ENCODE data around the gene SORCS1.

Gene SORCS1

DNA sequence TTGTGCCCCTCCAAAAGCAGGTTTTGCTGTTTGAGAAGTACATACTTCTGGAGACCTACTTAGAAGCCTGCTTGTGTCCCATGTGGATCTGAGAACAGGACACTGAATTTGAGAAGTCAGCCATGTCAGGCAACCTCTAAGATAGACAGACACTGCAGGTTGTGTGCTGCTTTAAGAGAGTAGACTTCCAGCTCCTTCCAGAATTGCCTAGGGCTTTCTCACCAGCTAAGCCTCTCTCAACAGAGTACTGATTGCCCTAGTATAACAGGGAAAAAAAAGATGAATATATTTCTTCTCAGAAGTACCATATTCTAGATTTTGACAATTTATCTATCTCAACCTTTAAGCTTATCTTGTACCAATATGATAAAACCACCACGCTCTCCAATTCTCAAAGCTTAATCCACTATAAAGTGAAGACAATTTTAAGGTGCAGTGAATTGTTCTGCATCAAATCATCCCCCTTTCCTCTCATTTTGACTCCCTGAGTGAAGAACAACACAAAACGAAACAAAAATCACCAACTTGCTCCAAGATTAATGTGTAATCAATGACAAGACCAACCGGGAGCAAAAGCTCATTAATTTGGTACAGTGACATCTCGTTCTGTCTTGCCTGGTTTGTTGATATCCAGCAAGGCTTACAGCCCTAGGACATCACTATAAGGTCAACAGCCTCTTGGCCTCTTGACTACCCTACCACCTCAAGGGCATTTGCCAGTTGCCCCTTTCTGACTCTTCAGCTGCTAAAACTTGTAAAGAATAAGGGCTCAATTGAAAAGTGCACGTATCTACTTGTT, 214.6 kb downstream of the SORCS1 start:
- no peak for TF ChIP-seq ELF4 (IDR thresholded peaks at IDR 0.05)
- TF ChIP-seq SUZ12 (IDR thresholded peaks at IDR 0.05) = no peak
- no peak for TF ChIP-seq ZNF384 (IDR thresholded peaks at IDR 0.05)
- TF ChIP-seq BHLHE40 (IDR thresholded peaks at IDR 0.05; ENCODE audit: borderline replicate concordance) = no peak
- TF ChIP-seq, protein P1, sequence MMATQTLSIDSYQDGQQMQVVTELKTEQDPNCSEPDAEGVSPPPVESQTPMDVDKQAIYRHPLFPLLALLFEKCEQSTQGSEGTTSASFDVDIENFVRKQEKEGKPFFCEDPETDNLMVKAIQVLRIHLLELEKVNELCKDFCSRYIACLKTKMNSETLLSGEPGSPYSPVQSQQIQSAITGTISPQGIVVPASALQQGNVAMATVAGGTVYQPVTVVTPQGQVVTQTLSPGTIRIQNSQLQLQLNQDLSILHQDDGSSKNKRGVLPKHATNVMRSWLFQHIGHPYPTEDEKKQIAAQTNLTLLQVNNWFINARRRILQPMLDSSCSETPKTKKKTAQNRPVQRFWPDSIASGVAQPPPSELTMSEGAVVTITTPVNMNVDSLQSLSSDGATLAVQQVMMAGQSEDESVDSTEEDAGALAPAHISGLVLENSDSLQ (IDR thresholded peaks at IDR 0.05) = no peak
- no peak for TF ChIP-seq HDGF (IDR thresholded peaks at IDR 0.05; ENCODE audit: borderline replicate concordance)
- TF ChIP-seq ARNT (IDR thresholded peaks at IDR 0.05) = no peak
- TF ChIP-seq FOXA1 (IDR thresholded peaks at IDR 0.05) = no peak
- no peak for TF ChIP-seq NFRKB (IDR thresholded peaks at IDR 0.05)
- no peak for TF ChIP-seq FOXM1 (IDR thresholded peaks at IDR 0.05; ENCODE audit: borderline replicate concordance)
- no peak for TF ChIP-seq FOXK2 (IDR thresholded peaks at IDR 0.05)
- TF ChIP-seq LEF1 (IDR thresholded peaks at IDR 0.05; ENCODE audit: borderline replicate concordance) = no peak
- no peak for DNase-seq (ENCODE audit: extremely low spot score)
- ChIA-PET POLR2A (no interaction called here), CTCF (interaction anchor here (0.5 kb wide), 1 partner anchor 795 kb away, joined by 3 read pairs; no protein-coding TSS in a partner anchor)

DNA sequence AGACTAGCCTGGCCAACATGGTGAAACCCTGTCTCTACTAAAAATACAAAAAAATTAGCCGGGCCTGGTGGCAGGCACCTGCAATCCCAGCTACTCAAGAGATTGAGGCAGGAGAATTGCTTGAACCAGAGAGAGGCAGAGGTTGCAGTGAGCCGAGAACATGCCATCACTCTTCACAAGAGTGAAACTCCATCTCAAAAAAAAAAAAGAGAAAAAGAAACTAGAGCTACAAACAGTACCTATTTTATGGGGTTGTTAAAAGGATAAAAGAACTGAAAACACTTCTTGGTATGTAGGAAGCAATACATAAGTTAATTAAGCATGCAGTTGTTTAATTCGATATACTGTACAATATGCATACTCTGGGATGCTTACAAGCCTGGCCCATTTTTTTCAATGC, 216.9 kb downstream of the SORCS1 start:
- TF ChIP-seq BHLHE40 (IDR thresholded peaks at IDR 0.05; ENCODE audit: borderline replicate concordance) (no peak), ELF4 (IDR thresholded peaks at IDR 0.05) (no peak), ARNT (IDR thresholded peaks at IDR 0.05) (no peak), FOXM1 (IDR thresholded peaks at IDR 0.05; ENCODE audit: borderline replicate concordance) (no peak), L3MBTL2 (conservative IDR thresholded peaks at IDR 0.05) (no peak), TARDBP (IDR thresholded peaks at IDR 0.05) (no peak), SUZ12 (IDR thresholded peaks at IDR 0.05) (no peak), LEF1 (IDR thresholded peaks at IDR 0.05; ENCODE audit: borderline replicate concordance) (no peak), FOXK2 (IDR thresholded peaks at IDR 0.05) (no peak), HDGF (IDR thresholded peaks at IDR 0.05; ENCODE audit: borderline replicate concordance) (no peak), CTBP1 (IDR thresholded peaks at IDR 0.05; ENCODE audit: borderline replicate concordance) (no peak), ZNF384 (IDR thresholded peaks at IDR 0.05) (no peak), NFRKB (IDR thresholded peaks at IDR 0.05) (no peak), SP1 (IDR thresholded peaks at IDR 0.05) (no peak), FOXA1 (IDR thresholded peaks at IDR 0.05) (no peak)
- TF ChIP-seq, protein P1 (IDR thresholded peaks at IDR 0.05) = no peak
- no peak for DNase-seq (ENCODE audit: extremely low spot score)
- CTCF ChIA-PET = no interaction called here
- POLR2A ChIA-PET = no interaction called here

DNA sequence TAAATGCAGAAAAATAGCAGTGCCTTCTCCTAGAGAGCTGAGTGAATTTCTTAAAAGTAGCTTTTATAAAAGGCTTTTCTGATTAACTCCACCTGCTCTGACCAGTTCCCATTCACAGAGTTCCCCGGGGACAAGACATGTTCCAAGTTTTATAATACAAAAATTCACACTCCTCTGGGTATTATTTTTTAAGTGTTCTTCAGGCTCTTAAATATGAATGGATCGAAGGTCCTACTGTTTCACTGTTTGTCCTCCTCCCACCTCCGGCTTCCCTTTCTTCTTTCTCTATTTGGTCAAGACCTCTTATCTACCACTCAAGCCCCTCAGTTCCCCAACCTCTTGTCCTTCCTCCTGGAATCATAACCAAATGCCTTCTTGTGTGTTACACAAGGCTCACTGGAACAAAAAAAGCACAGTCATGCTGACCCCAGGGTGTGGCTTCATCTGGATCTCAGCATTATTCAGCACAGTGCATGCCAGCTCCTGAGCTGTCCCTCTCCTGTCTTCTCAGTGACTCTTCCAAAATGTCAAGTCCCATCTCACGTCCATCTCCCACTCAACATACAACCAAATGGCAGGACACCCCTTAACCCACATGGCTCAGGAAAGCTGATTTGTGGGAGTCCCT, 222.4 kb downstream of the SORCS1 start:
- DNase-seq (ENCODE audit: extremely low spot score) = no peak
- POLR2A ChIA-PET = no interaction called here
- CTCF ChIA-PET = no interaction called here
- TF ChIP-seq ZNF384 (IDR thresholded peaks at IDR 0.05) (no peak), FOXM1 (IDR thresholded peaks at IDR 0.05; ENCODE audit: borderline replicate concordance) (no peak), BHLHE40 (IDR thresholded peaks at IDR 0.05; ENCODE audit: borderline replicate concordance) (no peak), LEF1 (IDR thresholded peaks at IDR 0.05; ENCODE audit: borderline replicate concordance) (no peak), CTBP1 (IDR thresholded peaks at IDR 0.05; ENCODE audit: borderline replicate concordance) (no peak), TARDBP (IDR thresholded peaks at IDR 0.05) (no peak), L3MBTL2 (conservative IDR thresholded peaks at IDR 0.05) (no peak), SP1 (IDR thresholded peaks at IDR 0.05) (no peak), ELF4 (IDR thresholded peaks at IDR 0.05) (no peak), FOXA1 (IDR thresholded peaks at IDR 0.05) (no peak), SUZ12 (IDR thresholded peaks at IDR 0.05) (no peak), HDGF (IDR thresholded peaks at IDR 0.05; ENCODE audit: borderline replicate concordance) (no peak), FOXK2 (IDR thresholded peaks at IDR 0.05) (no peak)
- TF ChIP-seq, protein P1 (IDR thresholded peaks at IDR 0.05) = no peak

DNA sequence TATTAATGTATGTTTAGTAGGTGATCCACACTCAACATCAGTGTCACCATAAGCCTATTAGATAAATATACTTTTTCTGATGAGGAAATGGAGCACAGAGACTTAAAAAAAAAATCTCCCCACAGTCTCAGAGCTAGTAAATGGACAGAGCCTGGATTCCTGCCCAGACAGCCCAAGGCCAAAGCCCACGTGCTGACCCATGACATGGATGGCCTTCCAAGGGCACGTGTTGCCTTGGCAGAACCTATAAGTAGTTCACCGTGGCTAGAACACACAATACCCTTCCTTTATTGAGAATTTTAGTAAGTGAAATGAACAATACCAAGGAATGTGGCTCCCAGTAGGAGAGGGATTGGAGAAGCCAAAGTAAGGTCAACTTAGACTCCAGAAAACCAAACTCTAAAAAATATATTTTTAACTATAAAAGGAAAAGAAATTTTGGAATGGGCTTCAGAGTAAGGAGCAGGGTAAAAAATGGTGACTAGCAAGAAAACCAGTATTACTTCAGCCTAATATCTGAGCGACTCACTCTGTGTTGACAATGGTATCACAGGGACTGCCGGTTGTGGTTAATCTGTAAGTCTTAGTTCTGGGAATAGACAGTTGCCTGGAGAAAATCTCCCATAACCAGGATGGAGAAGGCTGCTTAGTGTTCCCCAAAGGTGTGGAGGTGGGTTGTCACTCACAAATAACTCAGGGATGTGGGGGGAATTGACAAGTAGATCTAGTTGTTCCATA, 223.0 kb downstream of the SORCS1 start:
- POLR2A ChIA-PET = no interaction called here
- CTCF ChIA-PET = no interaction called here
- no peak for TF ChIP-seq HDGF (IDR thresholded peaks at IDR 0.05; ENCODE audit: borderline replicate concordance)
- no peak for TF ChIP-seq ARNT (IDR thresholded peaks at IDR 0.05)
- no peak for TF ChIP-seq ELF4 (IDR thresholded peaks at IDR 0.05)
- TF ChIP-seq FOXK2 (IDR thresholded peaks at IDR 0.05) = no peak
- TF ChIP-seq, protein P1 (IDR thresholded peaks at IDR 0.05) = no peak
- TF ChIP-seq TARDBP (IDR thresholded peaks at IDR 0.05) = no peak
- no peak for TF ChIP-seq LEF1 (IDR thresholded peaks at IDR 0.05; ENCODE audit: borderline replicate concordance)
- TF ChIP-seq NFRKB (IDR thresholded peaks at IDR 0.05) = no peak
- TF ChIP-seq BHLHE40 (IDR thresholded peaks at IDR 0.05; ENCODE audit: borderline replicate concordance) = no peak
- TF ChIP-seq FOXA1 (IDR thresholded peaks at IDR 0.05) = no peak
- TF ChIP-seq CTBP1 (IDR thresholded peaks at IDR 0.05; ENCODE audit: borderline replicate concordance) = no peak
- TF ChIP-seq ZNF384 (IDR thresholded peaks at IDR 0.05) = no peak
- no peak for TF ChIP-seq SUZ12 (IDR thresholded peaks at IDR 0.05)
- DNase-seq (ENCODE audit: extremely low spot score) = no peak

All from HEK293T (cell line).